ENCODE measurements around the gene RNF152. TPM values are rescaled to one million over a fixed set of nuclear protein-coding genes. Genes with fewer than 3 reads are reported as not detected.
A peak's percentile ranks its signal among the peaks of the same experiment; 100 is the strongest.

The RNF152 gene
- total RNA-seq, 1 experiment from 2014 or later = 2.3 TPM

DNA sequence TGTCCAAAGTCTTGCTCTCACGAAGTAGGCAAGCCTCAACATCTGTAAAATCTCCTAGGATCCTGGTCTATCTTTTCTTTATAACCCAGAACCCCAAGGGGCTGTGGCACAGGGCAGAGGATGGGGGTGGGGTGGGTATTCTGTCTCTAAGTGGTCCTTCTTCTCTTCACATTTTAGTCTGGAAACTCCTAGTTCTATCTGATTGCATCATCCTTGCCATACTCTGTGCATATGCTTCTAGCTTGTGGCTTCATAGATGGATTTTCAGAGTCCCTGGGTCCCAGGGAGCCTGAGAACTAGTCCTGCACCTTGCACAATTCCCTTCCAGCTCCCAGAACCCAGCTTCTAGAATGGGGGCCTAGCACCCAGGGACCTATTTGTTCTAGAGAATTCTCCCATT is 52.5 kb downstream of the RNF152 start:
- Histone ChIP-seq H3K4ac (ENCODE audit: low read depth, low read length) (no peak overlapping the region), H4K5ac (ENCODE audit: insufficient read length, low read depth, low read length) (no peak overlapping the region), H3T11ph (ENCODE audit: low read length) (no peak overlapping the region), H3K23me2 (ENCODE audit: insufficient read length, low read depth, low read length, poor library complexity, severe bottlenecking) (no peaks in the 10 kb centered on the region), H3K27me3 (ENCODE audit: insufficient read depth, low read length) (no peaks in the 10 kb centered on the region), H3K9ac (ENCODE audit: extremely low read depth, insufficient read length, low read length) (no peak overlapping the region), H2BK120ac (ENCODE audit: low read depth, low read length, poor library complexity, severe bottlenecking) (no peak overlapping the region), H3K79me1 (ENCODE audit: insufficient read depth, low read depth, low read length, poor library complexity, severe bottlenecking) (no peaks in the 10 kb centered on the region), H4K20me1 (ENCODE audit: control insufficient read depth, insufficient read depth, insufficient read length) (no peaks in the 10 kb centered on the region), H2BK15ac (ENCODE audit: low read depth, low read length) (no peak overlapping the region), H4K91ac (ENCODE audit: insufficient read length, low read depth, low read length) (no peak overlapping the region), H3K4me1 (ENCODE audit: insufficient read depth, low read length) (no peaks in the 10 kb centered on the region), H2AK5ac (ENCODE audit: insufficient read length, low read length) (no peak overlapping the region), H4K8ac (replicated peaks; ENCODE audit: insufficient read length, low read depth, low read length) (no peak overlapping the region), H3K14ac (ENCODE audit: insufficient read depth, low read length) (no peak overlapping the region), H3K9me3 (ENCODE audit: control insufficient read depth, low read depth, low read length) (no peaks in the 10 kb centered on the region), H2BK20ac (ENCODE audit: low read depth, low read length, poor library complexity, severe bottlenecking) (no peak overlapping the region), H2BK12ac (ENCODE audit: insufficient read length, low read depth, low read length) (no peak overlapping the region), H3K27ac (ENCODE audit: insufficient read length, low read depth, low read length) (no peak overlapping the region), H3K23ac (ENCODE audit: insufficient read length, low read depth, low read length) (no peak overlapping the region), H3K56ac (ENCODE audit: insufficient read length, low read depth, low read length) (no peak overlapping the region), H3K4me2 (ENCODE audit: insufficient read depth, insufficient read length, low read length) (no peak overlapping the region), H2AFZ (ENCODE audit: low read length) (no peak overlapping the region), H2BK5ac (ENCODE audit: insufficient read length, low read length) (no peak overlapping the region), H3K18ac (ENCODE audit: insufficient read length, low read depth, low read length) (no peak overlapping the region), H3K79me2 (ENCODE audit: insufficient read depth, low read length) (no peaks in the 10 kb centered on the region)
- Mint-ChIP-seq H3K27ac (peak overlapping the region in 1 of 3 experiments; percentile 63; a peak in 1 of 7 replicates), H3K27me3 (ENCODE audit: low read depth) (no peaks in the 10 kb centered on the region), H3K4me1 (peaks cover 4 to 7% of the 10 kb centered on the region in 2 experiments; a peak in 2 of 4 replicates), H3K4me3 (no peak overlapping the region), H3K36me3 (ENCODE audit: insufficient read depth in 1 of 3, low read depth in 3 of 3) (peaks cover 0 to 4% (median 0%) of the 10 kb centered on the region in 3 experiments; a peak in 3 of 7 replicates), H3K9me3 (peaks cover 0 to 2% of the 10 kb centered on the region in 2 experiments; a peak in 3 of 5 replicates)
- no peak for DNase-seq
- TF ChIP-seq CTCF (conservative IDR thresholded peaks at IDR 0.05) = no peak
- WGBS (ENCODE audit: extremely low coverage, insufficient read length, low lambda C conversion rate) = no CpG with 5 or more reads among the region's 1 CpG
